ENCODE measurements around the gene C16orf89. TPM values are rescaled to one million over a fixed set of nuclear protein-coding genes. Genes with fewer than 3 reads are reported as not detected.
A peak's percentile ranks its signal among the peaks of the same experiment; 100 is the strongest.

Gene C16orf89
- total RNA-seq, 1 experiment from 2014 or later = 1.8 TPM

DNA sequence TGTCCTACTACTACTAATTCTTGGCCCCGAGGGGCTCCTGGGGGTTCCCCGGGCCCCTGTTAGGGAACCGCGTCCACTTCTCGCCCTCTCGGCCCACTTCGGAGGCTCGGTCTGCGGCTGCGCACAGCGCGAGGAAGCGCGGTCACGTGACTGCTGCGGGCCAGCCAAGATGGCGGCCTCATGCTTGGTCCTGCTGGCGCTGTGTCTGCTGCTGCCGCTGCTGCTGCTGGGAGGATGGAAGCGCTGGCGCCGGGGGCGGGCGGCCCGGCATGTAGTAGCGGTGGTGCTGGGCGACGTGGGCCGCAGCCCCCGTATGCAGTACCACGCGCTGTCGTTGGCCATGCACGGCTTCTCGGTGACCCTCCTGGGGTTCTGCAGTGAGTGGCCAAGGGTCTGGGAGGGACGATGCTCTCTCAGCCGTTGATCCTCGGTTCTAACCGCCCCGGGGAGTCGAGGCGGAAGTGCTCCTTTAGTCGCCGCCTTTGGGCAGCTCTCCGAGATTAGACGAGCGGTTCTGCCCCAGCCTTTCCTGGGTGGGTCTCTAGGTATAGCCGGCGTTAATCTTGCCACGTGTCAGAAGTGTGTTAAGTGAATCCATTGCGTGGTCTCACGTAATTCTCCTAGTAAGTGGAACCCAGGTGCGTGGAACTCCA is 6.1 kb upstream of the C16orf89 start, which contains the start of gene ALG1:
Gene ALG1 (plus strand): TSS at position 163 of the 653 bp plus-strand sequence. CDS start 7 bp downstream, at position 170.
- ATAC-seq (peak; percentile 82), DNase-seq (ENCODE audit: low spot score) (peak; percentile 88)
- H3K4me1 Mint-ChIP-seq = peaks cover 12% of the 10 kb centered on the region
- no peaks in the 10 kb centered on the region for H3K9me3 Mint-ChIP-seq
- H3K4me3 Mint-ChIP-seq = peak within 1 kb of the TSS; percentile 93
- CTCF ChIA-PET = interaction anchor here (0.8 to 1.8 kb wide), 5 partner anchors 11 to 47 kb away, joined by 3 to 15 read pairs (median 5); no protein-coding TSS in a partner anchor
- peaks cover 20% of the 10 kb centered on the region for H3K36me3 Mint-ChIP-seq
- 0 out of 2 replicates have a peak within 1 kb of the TSS, but pooled peaks have one; percentile 63 for H3K27ac Mint-ChIP-seq
- POLR2A ChIA-PET = interaction anchor here (1.0 kb wide), 1 partner anchor 114 kb away, joined by 3 read pairs; the partner anchor contains the start of gene SEC14L5
- peaks cover 3% of the 10 kb centered on the region; the same call in 1 of the 2 replicates for H3K27me3 Mint-ChIP-seq (ENCODE audit: low read depth)
- TF ChIP-seq FOXP1 (CRISPR knock-in tag; IDR thresholded peaks at IDR 0.05; ENCODE audit: borderline replicate concordance) = peak; percentile 89
- TF ChIP-seq ATF1 (CRISPR knock-in tag; IDR thresholded peaks at IDR 0.05) = no peak
- TF ChIP-seq GABPB1 (CRISPR knock-in tag; IDR thresholded peaks at IDR 0.05) = peak; percentile 76
- TF ChIP-seq JAZF1 (CRISPR knock-in tag; IDR thresholded peaks at IDR 0.05) = no peak
- 0 out of 2 replicates have a peak, but pooled peaks have one; percentile 45 for TF ChIP-seq ZNF396 (CRISPR knock-in tag; IDR thresholded peaks at IDR 0.05; ENCODE audit: borderline replicate concordance)
- no peak for TF ChIP-seq ELF4 (CRISPR knock-in tag; IDR thresholded peaks at IDR 0.05; ENCODE audit: low read depth)
- TF ChIP-seq, protein P1, sequence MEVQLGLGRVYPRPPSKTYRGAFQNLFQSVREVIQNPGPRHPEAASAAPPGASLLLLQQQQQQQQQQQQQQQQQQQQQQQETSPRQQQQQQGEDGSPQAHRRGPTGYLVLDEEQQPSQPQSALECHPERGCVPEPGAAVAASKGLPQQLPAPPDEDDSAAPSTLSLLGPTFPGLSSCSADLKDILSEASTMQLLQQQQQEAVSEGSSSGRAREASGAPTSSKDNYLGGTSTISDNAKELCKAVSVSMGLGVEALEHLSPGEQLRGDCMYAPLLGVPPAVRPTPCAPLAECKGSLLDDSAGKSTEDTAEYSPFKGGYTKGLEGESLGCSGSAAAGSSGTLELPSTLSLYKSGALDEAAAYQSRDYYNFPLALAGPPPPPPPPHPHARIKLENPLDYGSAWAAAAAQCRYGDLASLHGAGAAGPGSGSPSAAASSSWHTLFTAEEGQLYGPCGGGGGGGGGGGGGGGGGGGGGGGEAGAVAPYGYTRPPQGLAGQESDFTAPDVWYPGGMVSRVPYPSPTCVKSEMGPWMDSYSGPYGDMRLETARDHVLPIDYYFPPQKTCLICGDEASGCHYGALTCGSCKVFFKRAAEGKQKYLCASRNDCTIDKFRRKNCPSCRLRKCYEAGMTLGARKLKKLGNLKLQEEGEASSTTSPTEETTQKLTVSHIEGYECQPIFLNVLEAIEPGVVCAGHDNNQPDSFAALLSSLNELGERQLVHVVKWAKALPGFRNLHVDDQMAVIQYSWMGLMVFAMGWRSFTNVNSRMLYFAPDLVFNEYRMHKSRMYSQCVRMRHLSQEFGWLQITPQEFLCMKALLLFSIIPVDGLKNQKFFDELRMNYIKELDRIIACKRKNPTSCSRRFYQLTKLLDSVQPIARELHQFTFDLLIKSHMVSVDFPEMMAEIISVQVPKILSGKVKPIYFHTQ (CRISPR knock-in tag; IDR thresholded peaks at IDR 0.05) = no peak
- 0 out of 2 replicates have a peak, but pooled peaks have one; percentile 35 for TF ChIP-seq MYBL2 (CRISPR knock-in tag; IDR thresholded peaks at IDR 0.05)
- TF ChIP-seq, protein P2, sequence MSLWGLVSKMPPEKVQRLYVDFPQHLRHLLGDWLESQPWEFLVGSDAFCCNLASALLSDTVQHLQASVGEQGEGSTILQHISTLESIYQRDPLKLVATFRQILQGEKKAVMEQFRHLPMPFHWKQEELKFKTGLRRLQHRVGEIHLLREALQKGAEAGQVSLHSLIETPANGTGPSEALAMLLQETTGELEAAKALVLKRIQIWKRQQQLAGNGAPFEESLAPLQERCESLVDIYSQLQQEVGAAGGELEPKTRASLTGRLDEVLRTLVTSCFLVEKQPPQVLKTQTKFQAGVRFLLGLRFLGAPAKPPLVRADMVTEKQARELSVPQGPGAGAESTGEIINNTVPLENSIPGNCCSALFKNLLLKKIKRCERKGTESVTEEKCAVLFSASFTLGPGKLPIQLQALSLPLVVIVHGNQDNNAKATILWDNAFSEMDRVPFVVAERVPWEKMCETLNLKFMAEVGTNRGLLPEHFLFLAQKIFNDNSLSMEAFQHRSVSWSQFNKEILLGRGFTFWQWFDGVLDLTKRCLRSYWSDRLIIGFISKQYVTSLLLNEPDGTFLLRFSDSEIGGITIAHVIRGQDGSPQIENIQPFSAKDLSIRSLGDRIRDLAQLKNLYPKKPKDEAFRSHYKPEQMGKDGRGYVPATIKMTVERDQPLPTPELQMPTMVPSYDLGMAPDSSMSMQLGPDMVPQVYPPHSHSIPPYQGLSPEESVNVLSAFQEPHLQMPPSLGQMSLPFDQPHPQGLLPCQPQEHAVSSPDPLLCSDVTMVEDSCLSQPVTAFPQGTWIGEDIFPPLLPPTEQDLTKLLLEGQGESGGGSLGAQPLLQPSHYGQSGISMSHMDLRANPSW (CRISPR knock-in tag; conservative IDR thresholded peaks at IDR 0.05; ENCODE audit: low read depth) = no peak
- TF ChIP-seq, protein P3, sequence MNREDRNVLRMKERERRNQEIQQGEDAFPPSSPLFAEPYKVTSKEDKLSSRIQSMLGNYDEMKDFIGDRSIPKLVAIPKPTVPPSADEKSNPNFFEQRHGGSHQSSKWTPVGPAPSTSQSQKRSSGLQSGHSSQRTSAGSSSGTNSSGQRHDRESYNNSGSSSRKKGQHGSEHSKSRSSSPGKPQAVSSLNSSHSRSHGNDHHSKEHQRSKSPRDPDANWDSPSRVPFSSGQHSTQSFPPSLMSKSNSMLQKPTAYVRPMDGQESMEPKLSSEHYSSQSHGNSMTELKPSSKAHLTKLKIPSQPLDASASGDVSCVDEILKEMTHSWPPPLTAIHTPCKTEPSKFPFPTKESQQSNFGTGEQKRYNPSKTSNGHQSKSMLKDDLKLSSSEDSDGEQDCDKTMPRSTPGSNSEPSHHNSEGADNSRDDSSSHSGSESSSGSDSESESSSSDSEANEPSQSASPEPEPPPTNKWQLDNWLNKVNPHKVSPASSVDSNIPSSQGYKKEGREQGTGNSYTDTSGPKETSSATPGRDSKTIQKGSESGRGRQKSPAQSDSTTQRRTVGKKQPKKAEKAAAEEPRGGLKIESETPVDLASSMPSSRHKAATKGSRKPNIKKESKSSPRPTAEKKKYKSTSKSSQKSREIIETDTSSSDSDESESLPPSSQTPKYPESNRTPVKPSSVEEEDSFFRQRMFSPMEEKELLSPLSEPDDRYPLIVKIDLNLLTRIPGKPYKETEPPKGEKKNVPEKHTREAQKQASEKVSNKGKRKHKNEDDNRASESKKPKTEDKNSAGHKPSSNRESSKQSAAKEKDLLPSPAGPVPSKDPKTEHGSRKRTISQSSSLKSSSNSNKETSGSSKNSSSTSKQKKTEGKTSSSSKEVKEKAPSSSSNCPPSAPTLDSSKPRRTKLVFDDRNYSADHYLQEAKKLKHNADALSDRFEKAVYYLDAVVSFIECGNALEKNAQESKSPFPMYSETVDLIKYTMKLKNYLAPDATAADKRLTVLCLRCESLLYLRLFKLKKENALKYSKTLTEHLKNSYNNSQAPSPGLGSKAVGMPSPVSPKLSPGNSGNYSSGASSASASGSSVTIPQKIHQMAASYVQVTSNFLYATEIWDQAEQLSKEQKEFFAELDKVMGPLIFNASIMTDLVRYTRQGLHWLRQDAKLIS (CRISPR knock-in tag; IDR thresholded peaks at IDR 0.05; ENCODE audit: borderline replicate concordance) = no peak
- no peak for TF ChIP-seq ESRRA (CRISPR knock-in tag; IDR thresholded peaks at IDR 0.05; ENCODE audit: borderline replicate concordance)
- no peak; the same call in 1 of the 2 replicates for TF ChIP-seq PREB (CRISPR knock-in tag; IDR thresholded peaks at IDR 0.05; ENCODE audit: borderline replicate concordance)
- no peak for TF ChIP-seq HMGA2 (CRISPR knock-in tag; IDR thresholded peaks at IDR 0.05)
- no peak for TF ChIP-seq ZNF512 (CRISPR knock-in tag; IDR thresholded peaks at IDR 0.05; ENCODE audit: borderline replicate concordance)
- TF ChIP-seq, protein P4, sequence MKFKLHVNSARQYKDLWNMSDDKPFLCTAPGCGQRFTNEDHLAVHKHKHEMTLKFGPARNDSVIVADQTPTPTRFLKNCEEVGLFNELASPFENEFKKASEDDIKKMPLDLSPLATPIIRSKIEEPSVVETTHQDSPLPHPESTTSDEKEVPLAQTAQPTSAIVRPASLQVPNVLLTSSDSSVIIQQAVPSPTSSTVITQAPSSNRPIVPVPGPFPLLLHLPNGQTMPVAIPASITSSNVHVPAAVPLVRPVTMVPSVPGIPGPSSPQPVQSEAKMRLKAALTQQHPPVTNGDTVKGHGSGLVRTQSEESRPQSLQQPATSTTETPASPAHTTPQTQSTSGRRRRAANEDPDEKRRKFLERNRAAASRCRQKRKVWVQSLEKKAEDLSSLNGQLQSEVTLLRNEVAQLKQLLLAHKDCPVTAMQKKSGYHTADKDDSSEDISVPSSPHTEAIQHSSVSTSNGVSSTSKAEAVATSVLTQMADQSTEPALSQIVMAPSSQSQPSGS (CRISPR knock-in tag; IDR thresholded peaks at IDR 0.05; ENCODE audit: borderline replicate concordance, low read depth) = no peak
- TF ChIP-seq GRHL2 (CRISPR knock-in tag; IDR thresholded peaks at IDR 0.05; ENCODE audit: insufficient replicate concordance, severe bottlenecking) = no peak
- TF ChIP-seq SOX15 (CRISPR knock-in tag; IDR thresholded peaks at IDR 0.05) = no peak
- no peak for TF ChIP-seq E2F5 (CRISPR knock-in tag; IDR thresholded peaks at IDR 0.05)
- no peak for TF ChIP-seq JUN (CRISPR knock-in tag; IDR thresholded peaks at IDR 0.05)

Data from WTC11 (cell line).